ENCODE data around the gene MBD6. TPM values are rescaled to one million over a fixed set of nuclear protein-coding genes. Genes with fewer than 3 reads are reported as not detected.

MBD6 gene
- total and polyA plus RNA-seq, 12 donors = 10.5 to 167 (median 38.1) TPM

DNA sequence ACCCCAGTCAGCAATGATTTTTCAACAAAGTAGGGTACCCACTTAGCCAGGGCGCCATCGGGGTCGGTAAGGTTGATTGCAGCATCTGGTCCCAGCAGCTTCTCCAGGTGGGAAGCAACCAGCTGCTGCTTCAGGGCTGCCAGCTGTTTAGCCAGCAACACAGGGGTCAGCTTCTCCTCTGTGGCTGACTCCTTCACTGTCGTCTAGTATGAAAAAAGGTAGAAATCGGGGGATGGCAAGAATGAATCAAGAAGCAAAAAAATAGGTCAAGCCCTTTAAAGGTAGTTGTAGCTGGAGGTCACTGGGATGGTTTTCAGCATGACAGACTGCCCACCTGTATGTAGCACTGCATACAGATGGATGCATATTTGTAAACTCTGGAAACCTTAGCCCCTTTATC, 11.6 kb downstream of the MBD6 start:
- WGBS, 4 donors = 91 to 92% (median 91%) methylated on average over 5 of the region's 5 CpGs
- intact Hi-C loops (cut with DNase I) = no loop called here
- TF ChIP-seq, protein P1, sequence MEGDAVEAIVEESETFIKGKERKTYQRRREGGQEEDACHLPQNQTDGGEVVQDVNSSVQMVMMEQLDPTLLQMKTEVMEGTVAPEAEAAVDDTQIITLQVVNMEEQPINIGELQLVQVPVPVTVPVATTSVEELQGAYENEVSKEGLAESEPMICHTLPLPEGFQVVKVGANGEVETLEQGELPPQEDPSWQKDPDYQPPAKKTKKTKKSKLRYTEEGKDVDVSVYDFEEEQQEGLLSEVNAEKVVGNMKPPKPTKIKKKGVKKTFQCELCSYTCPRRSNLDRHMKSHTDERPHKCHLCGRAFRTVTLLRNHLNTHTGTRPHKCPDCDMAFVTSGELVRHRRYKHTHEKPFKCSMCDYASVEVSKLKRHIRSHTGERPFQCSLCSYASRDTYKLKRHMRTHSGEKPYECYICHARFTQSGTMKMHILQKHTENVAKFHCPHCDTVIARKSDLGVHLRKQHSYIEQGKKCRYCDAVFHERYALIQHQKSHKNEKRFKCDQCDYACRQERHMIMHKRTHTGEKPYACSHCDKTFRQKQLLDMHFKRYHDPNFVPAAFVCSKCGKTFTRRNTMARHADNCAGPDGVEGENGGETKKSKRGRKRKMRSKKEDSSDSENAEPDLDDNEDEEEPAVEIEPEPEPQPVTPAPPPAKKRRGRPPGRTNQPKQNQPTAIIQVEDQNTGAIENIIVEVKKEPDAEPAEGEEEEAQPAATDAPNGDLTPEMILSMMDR (IDR thresholded peaks at IDR 0.05) = no peak
- no peak for TF ChIP-seq POLR2A (IDR thresholded peaks at IDR 0.05)
- H3K27ac ChIP-seq = no peak overlapping the region
- no peak overlapping the region for H3K4me3 ChIP-seq
- no peaks in the 10 kb centered on the region for H3K27me3 ChIP-seq
- H3K9me3 ChIP-seq (replicated peaks in 1 of 3) = no peaks in the 10 kb centered on the region
- H3K36me3 ChIP-seq (replicated peaks in 1 of 2) = peaks cover 0 to 86% of the 10 kb centered on the region in 2 donors
- H3K4me1 ChIP-seq (replicated peaks in 1 of 2) = no peaks in the 10 kb centered on the region
- DNase-seq = no peak

DNA sequence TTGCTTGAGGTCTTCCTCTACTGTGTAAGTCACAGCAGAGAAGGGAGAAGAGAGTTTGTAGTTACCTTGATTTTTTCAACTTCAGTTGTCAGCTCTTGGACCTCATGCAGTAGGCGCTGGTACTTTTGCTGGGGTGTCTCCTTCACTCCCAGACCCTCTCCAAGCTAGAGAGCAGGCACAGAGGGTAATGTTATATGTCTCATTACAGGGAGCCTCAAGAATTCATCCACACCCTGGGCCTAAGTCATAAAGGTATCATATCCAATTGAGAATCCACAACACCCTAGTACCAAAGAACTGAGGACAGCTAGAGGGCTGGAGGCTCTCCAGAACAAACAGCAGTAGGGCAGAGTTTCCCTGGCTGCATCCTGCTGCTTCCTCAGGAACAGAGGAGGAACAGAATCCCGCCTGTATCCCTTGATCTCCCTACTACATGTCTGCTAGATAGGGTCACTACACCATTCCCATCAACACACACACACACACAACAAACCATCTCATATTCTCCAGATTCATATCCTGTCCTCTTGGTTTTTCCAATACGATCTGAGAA, 12.4 kb downstream of the MBD6 start:
- 80 to 94% (median 91%) methylated on average over 2 to 3 of the region's 3 CpGs for WGBS, 4 donors
- no peak overlapping the region for H3K4me3 ChIP-seq
- intact Hi-C loops (cut with DNase I) = no loop called here
- no peaks in the 10 kb centered on the region for H3K9me3 ChIP-seq (replicated peaks in 1 of 3)
- peaks cover 0 to 84% of the 10 kb centered on the region in 2 donors for H3K36me3 ChIP-seq (replicated peaks in 1 of 2)
- no peak overlapping the region for H3K27ac ChIP-seq
- H3K4me1 ChIP-seq (replicated peaks in 1 of 2) = no peaks in the 10 kb centered on the region
- no peaks in the 10 kb centered on the region for H3K27me3 ChIP-seq
- DNase-seq = no peak
- no peak for TF ChIP-seq POLR2A (IDR thresholded peaks at IDR 0.05)
- TF ChIP-seq, protein P1 (IDR thresholded peaks at IDR 0.05) = no peak

DNA sequence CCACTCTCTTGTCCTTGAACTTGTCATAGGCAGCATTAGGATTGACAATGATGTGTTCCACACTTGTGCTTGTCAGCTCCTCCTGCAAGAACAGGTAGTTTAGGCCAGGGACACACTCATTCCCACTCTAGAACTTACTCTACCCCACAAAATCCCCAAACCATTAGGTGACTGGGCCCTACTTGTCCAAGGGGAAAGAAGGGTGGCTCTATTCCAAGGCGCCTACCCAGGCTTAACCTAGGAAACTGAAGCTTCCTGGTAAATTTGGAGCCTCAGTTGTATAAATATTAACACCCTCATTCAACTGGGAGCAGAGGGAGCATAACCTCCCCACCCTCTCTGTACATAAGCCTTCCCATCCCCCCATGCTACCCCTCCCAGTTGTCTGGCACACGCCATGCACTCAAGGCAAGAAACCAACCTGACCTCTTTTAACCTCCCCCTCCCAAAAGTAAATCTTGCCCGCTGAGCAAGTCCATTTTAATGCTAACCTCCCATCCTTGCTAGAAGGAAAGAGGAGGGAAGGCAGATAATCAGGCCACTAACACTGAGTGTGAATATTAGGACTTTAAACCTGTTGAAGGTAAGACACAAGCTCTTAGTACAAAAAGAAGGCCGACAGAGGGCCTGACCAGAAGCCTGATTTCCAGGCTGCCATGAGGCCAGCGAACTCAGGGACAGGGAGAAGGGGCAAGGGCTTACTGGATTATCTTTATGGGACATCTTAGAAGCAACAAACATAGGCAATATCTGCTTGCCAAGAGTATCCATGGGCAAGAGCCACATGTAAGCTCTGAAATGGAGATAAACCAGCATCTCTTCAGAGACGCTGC, 13.4 kb downstream of the MBD6 start:
- no peaks in the 10 kb centered on the region for H3K9me3 ChIP-seq (replicated peaks in 1 of 3)
- peaks cover 0 to 75% of the 10 kb centered on the region in 2 donors for H3K36me3 ChIP-seq (replicated peaks in 1 of 2)
- peaks cover 0 to 3% of the 10 kb centered on the region in 2 donors for H3K4me1 ChIP-seq (replicated peaks in 1 of 2)
- WGBS, 4 donors = 74 to 91% (median 77%) methylated on average over 6 of the region's 6 CpGs
- no peak overlapping the region for H3K27ac ChIP-seq
- no peaks in the 10 kb centered on the region for H3K27me3 ChIP-seq
- intact Hi-C loops (cut with DNase I) = no loop called here
- no peak for DNase-seq
- H3K4me3 ChIP-seq = no peak overlapping the region
- TF ChIP-seq, protein P1 (IDR thresholded peaks at IDR 0.05) = no peak

DNA sequence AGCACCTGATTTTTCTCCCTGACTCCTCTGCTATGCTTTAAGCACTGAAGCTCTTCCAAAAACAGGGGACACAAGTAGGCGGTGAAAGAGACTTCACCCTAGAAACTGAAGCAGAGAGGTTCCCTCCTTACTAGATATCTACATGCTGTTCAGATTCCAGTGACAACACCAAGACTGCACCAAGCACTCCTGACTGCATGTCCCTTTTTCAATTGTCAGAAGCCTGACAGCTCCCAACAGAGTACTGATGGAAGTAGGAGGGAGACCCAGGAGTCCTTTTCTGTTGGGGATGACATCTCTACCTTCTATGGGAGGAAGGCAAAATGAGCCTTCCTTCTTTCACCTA, 13.9 kb downstream of the MBD6 start:
- Histone ChIP-seq H3K27ac (no peak overlapping the region), H3K36me3 (replicated peaks in 1 of 2) (peaks cover 0 to 73% of the 10 kb centered on the region in 2 donors), H3K4me1 (replicated peaks in 1 of 2) (peaks cover 0 to 9% of the 10 kb centered on the region in 2 donors), H3K9me3 (replicated peaks in 1 of 3) (no peaks in the 10 kb centered on the region), H3K27me3 (no peaks in the 10 kb centered on the region), H3K4me3 (no peak overlapping the region)
- intact Hi-C loops (cut with DNase I) = no loop called here
- DNase-seq = no peak
- TF ChIP-seq, protein P1 (IDR thresholded peaks at IDR 0.05) = no peak
- TF ChIP-seq POLR2A (IDR thresholded peaks at IDR 0.05) = no peak
- WGBS, 4 donors = 94 to 100% (median 100%) methylated on average over 1 of the region's 1 CpG
